Measurements from ENCODE around the gene BCAR1. TPM values are rescaled to one million over a fixed set of nuclear protein-coding genes. Genes with fewer than 3 reads are reported as not detected.
"Not testable (repeated sequence)": the region's sequence is repeated elsewhere in the genome, so short reads cannot be mapped to it uniquely, and the experiment has no call there.

Gene BCAR1
- total RNA-seq, 2 donors from 2014 or later = 110 to 130 TPM

DNA sequence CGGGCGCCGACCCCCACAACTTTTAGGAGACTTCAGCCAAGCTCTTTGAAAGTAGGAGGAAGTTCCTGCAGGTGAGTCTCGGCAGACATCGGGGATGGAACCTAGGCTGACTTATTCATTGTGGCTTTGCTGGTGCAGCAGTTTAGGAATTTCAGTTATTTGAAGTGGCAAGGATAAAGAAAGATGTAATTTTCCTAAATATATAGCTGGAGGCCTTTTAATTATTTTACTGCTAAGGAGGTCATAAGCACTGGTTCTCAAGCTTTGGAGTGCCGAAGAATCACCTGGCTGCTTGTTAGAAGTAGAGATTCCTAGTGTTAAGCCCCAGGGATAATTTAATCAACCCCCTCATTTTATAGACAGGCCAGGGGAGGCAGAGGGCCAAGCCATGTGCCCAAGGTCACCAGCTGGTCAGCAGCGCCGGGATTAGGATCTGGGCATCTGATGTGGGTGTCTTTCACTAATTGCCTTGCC lies 28.9 kb upstream of the BCAR1 start:
- H3K4me3 ChIP-seq = no peak overlapping the region
- H3K4me1 ChIP-seq = no peaks in the 10 kb centered on the region
- intact Hi-C loops (cut with DNase I) = no loop called here
- H3K27me3 ChIP-seq = no peaks in the 10 kb centered on the region
- TF ChIP-seq, protein P1, sequence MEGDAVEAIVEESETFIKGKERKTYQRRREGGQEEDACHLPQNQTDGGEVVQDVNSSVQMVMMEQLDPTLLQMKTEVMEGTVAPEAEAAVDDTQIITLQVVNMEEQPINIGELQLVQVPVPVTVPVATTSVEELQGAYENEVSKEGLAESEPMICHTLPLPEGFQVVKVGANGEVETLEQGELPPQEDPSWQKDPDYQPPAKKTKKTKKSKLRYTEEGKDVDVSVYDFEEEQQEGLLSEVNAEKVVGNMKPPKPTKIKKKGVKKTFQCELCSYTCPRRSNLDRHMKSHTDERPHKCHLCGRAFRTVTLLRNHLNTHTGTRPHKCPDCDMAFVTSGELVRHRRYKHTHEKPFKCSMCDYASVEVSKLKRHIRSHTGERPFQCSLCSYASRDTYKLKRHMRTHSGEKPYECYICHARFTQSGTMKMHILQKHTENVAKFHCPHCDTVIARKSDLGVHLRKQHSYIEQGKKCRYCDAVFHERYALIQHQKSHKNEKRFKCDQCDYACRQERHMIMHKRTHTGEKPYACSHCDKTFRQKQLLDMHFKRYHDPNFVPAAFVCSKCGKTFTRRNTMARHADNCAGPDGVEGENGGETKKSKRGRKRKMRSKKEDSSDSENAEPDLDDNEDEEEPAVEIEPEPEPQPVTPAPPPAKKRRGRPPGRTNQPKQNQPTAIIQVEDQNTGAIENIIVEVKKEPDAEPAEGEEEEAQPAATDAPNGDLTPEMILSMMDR (IDR thresholded peaks at IDR 0.05) = no peak
- no peak overlapping the region for H3K9ac ChIP-seq (ENCODE audit: low read depth in 2 of 2, low read length in 2 of 2)
- no peak overlapping the region for H3K27ac ChIP-seq
- H3K36me3 ChIP-seq = no peaks in the 10 kb centered on the region
- no peaks in the 10 kb centered on the region for H3K9me3 ChIP-seq
- no peak for DNase-seq

DNA sequence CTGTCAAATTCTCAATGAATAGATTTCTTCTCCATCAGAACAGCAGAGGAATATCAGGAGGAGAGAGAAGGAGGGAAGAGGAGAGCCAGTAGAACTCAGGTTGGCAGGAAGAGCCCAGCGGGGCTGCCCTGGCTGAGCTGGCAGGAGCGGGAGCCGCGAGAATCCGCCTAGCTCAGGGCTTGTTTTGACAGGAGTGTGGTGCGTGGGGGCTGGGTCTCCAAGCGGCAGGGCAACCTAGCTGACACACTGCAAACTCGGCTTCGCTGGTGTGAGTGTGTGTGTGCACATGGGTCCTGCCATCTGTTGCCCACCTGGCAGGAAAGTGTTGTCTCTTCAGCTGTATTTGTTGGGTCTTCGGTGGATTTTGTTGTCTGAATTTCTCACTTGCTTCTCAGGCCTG lies 27.9 kb upstream of the BCAR1 start:
- TF ChIP-seq, protein P1 (IDR thresholded peaks at IDR 0.05) = no peak
- intact Hi-C loops (cut with DNase I) = no loop called here
- H3K9me3 ChIP-seq = no peaks in the 10 kb centered on the region
- H3K9ac ChIP-seq (ENCODE audit: low read depth in 2 of 2, low read length in 2 of 2) = no peak overlapping the region
- H3K4me1 ChIP-seq = no peaks in the 10 kb centered on the region
- no peak overlapping the region for H3K27ac ChIP-seq
- H3K27me3 ChIP-seq = no peaks in the 10 kb centered on the region
- no peaks in the 10 kb centered on the region for H3K36me3 ChIP-seq
- no peak for DNase-seq
- H3K4me3 ChIP-seq = no peak overlapping the region

DNA sequence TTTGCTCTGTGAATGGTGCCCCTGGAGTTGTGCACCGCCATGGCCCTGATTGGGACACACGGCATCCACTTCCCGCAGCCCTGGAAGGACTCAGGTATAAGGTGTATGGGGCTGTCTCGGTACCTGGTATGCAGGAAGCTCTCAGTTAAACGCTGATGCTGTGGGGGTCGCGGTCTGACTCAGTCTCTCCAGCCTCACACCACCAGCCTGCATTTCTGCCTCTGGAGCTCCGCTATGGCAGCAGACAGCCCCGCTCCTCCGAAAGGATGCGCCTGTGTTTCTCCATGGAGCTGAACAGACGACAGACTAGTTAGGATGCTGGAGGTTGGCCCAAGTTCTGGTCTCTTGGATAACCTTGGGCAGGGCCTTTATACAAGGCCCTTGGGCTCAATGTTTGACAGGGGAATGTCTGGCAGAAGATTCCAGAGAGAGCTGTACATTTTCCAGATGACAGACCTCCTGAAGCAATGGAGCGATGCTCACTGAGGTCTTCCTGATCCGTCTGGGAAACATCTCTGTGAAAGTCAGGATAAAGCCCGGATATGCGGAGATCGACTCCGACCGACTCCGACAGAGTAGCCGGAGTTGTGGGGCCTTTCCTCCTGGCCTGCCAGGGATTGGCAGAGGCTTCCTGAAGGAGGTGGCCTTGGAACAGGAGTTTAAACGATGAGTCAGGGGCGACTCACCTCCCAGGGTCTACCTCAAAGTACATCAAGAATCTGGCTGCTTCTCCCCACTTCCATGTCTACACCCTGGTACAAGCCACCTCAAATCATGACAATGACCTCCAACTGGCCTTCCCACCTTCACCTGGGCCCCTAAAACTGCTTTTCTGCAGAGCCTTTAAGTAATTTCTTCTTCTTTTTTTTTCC lies 21.9 kb upstream of the BCAR1 start:
- H3K9ac ChIP-seq (ENCODE audit: low read depth in 2 of 2, low read length in 2 of 2) = no peak overlapping the region
- DNase-seq = no peak
- TF ChIP-seq, protein P1 (IDR thresholded peaks at IDR 0.05) = no peak
- H3K27me3 ChIP-seq = no peaks in the 10 kb centered on the region
- no peaks in the 10 kb centered on the region for H3K9me3 ChIP-seq
- no peak overlapping the region for H3K4me3 ChIP-seq
- intact Hi-C loops (cut with DNase I) = no loop called here
- H3K27ac ChIP-seq = no peak overlapping the region
- no peaks in the 10 kb centered on the region for H3K36me3 ChIP-seq
- no peaks in the 10 kb centered on the region for H3K4me1 ChIP-seq

DNA sequence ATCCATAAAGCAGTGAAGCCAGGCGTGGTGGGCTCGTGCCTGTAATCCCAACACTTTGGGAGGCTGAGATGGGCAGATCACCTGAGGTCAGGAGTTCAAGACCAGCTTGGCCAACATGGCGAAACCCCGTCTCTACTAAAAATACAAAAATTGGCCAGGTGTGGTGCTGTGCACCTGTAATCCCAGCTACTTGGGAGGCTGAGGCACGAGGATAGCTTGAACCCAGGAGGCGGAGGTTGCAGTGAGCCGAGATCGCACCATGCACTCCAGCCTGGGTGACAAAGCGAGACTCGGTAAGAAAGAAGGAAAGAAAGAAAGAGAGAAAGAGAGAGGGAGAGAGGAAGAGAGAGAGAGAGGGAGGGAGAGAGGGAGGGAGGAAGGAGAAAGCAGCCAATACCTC lies 21.2 kb upstream of the BCAR1 start:
- intact Hi-C loops (cut with DNase I); H3K36me3 ChIP-seq; H3K9ac ChIP-seq (ENCODE audit: low read depth in 2 of 2, low read length in 2 of 2): not testable (repeated sequence)

DNA sequence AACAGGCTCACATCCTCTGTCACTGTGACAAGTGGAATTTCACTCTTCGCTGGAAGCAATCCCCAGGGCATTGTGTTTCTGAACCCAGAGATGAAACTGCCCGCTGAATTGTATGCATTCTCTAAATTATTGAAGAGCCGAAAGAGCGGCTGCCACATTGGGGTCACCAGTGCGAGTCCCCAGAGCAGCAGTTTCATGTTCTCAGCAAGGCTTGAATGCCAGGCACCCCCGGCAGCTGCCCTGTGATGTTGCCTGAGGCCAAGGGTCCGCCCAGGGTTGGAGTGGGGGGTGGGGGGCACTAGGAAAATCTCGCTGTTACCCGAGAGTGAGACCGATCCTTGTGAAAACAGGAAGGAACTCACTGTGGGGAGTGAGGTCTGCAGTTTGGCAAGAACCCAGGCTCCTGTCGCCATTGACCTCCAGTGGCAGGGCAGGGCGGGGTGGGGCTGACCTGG lies 20.7 kb upstream of the BCAR1 start:
- no peaks in the 10 kb centered on the region for H3K4me1 ChIP-seq
- H3K9ac ChIP-seq (ENCODE audit: low read depth in 2 of 2, low read length in 2 of 2) = no peak overlapping the region
- TF ChIP-seq, protein P1 (IDR thresholded peaks at IDR 0.05) = no peak
- no peak overlapping the region for H3K4me3 ChIP-seq
- no peak overlapping the region for H3K27ac ChIP-seq
- no peaks in the 10 kb centered on the region for H3K36me3 ChIP-seq
- DNase-seq = no peak
- intact Hi-C loops (cut with DNase I) = no loop called here
- no peaks in the 10 kb centered on the region for H3K27me3 ChIP-seq
- no peaks in the 10 kb centered on the region for H3K9me3 ChIP-seq

More for the DNA sequence above, 21.2 kb upstream of the BCAR1 start:
- H3K27ac ChIP-seq, H3K4me1 ChIP-seq, DNase-seq, H3K27me3 ChIP-seq, H3K4me3 ChIP-seq, H3K9me3 ChIP-seq: not testable (repeated sequence)

Data from colonic mucosa (tissue), 4 donors.